Urinary bladder (tissue), 4 donors: ENCODE results near the gene HOXA4. TPM values are rescaled to one million over a fixed set of nuclear protein-coding genes. Genes with fewer than 3 reads are reported as not detected.

Experiments used
- DNase-seq: peaks from one replicate; pipeline ENCODE4 v3.0.0-alpha.2; 2015; ENCODE audit errors: extremely low spot score
- H3K27ac ChIP-seq: one replicate; pipeline ENCODE4 v1.5.1; 2013; ENCODE audit warnings: low read depth, mild to moderate bottlenecking, moderate library complexity
- H3K36me3 ChIP-seq: one replicate; pipeline ENCODE4 v1.6.1; 2013; ENCODE audit warnings: mild to moderate bottlenecking, moderate library complexity; ENCODE audit not compliant: insufficient read depth
- H3K4me1 ChIP-seq: one replicate; pipeline ENCODE4 v1.6.1; 2013; ENCODE audit warnings: mild to moderate bottlenecking, moderate library complexity; ENCODE audit not compliant: insufficient read depth
- H3K4me3 ChIP-seq: one replicate; pipeline ENCODE4 v1.5.1; 2013; ENCODE audit warnings: low read depth, low read length
- WGBS: extraction: QIAGEN DNeasy Blood & Tissue Kit; methylation state at CpG from one replicate; pipeline ENCODE4 v1.1.7; 2013; 5-methylcytosine and 5-hydroxymethylcytosine counted together
- polyA plus RNA-seq: library from polyadenylated mRNA; stranded (reverse); fragments of 200-250 nt; gene quantifications from one replicate; pipeline ENCODE4 v1.2.3, GENCODE V29; 2013
- total RNA-seq: library from RNA; depleted of rRNA; stranded (reverse); fragments of >200 nt; gene quantifications from one replicate; pipeline ENCODE4 v1.2.3, GENCODE V29; 2014
- donor health status: healthy with polysubstance abuse.
- donor health status: healthy.

The HOXA4 gene
- total and polyA plus RNA-seq, 2 donors, result 1.0 to 6.0 TPM

- no peaks in the 10 kb centered on the region for H3K36me3 ChIP-seq
- no peak within 1 kb of the TSS for H3K27ac ChIP-seq
- H3K4me3 ChIP-seq, result peak within 1 kb of the TSS; percentile 29
- no peaks in the 10 kb centered on the region for H3K4me1 ChIP-seq
- WGBS, result 76% methylated on average over 29 of the region's 29 CpGs
- no peak for DNase-seq
These were observed 27.7 kb downstream of the HOXA4 start, which contains the start of gene HOXA2 for GRCh38 chr7:27102581-27103442. Gene HOXA2 (minus strand): TSS chr7:27102683. CDS start chr7:27102500, 183 bp downstream.

- no peaks in the 10 kb centered on the region for H3K36me3 ChIP-seq
- no peak for DNase-seq
- peak overlapping the region; percentile 29 for H3K4me3 ChIP-seq
- H3K27ac ChIP-seq, result no peak overlapping the region
- WGBS, result 55% methylated on average over 39 of the region's 39 CpGs
- H3K4me1 ChIP-seq, result no peaks in the 10 kb centered on the region
These were observed 28.5 kb downstream of the HOXA4 start for GRCh38 chr7:27101957-27102580.

- peak overlapping the region; percentile 29 for H3K4me3 ChIP-seq
- 75% methylated on average over 25 of the region's 25 CpGs for WGBS
- no peak for DNase-seq
- H3K4me1 ChIP-seq, result no peaks in the 10 kb centered on the region
- H3K27ac ChIP-seq, result no peak overlapping the region
- no peaks in the 10 kb centered on the region for H3K36me3 ChIP-seq
These were observed 29.2 kb downstream of the HOXA4 start for GRCh38 chr7:27101171-27101956.

GRCh38 chr7:27100694-27101170 lies 29.8 kb downstream of the HOXA4 start:
- Histone ChIP-seq H3K4me1 (no peaks in the 10 kb centered on the region), H3K4me3 (peak overlapping the region; percentile 18), H3K27ac (no peak overlapping the region)

GRCh38 chr7:27099453-27100370 lies 30.8 kb downstream of the HOXA4 start:
- no peaks in the 10 kb centered on the region for H3K4me1 ChIP-seq
- H3K27ac ChIP-seq, result peak overlapping the region; percentile 12
- H3K4me3 ChIP-seq, result no peak overlapping the region
- no peak for DNase-seq
- no peaks in the 10 kb centered on the region for H3K36me3 ChIP-seq
- WGBS, result 86% methylated on average over 8 of the region's 8 CpGs

More at GRCh38 chr7:27100694-27101170, 29.8 kb downstream of the HOXA4 start:
- WGBS, result 84% methylated on average over 8 of the region's 8 CpGs
- DNase-seq, result no peak
- H3K36me3 ChIP-seq, result no peaks in the 10 kb centered on the region

- DNase-seq, result peak; percentile 88
- peak overlapping the region; percentile 93 for H3K4me3 ChIP-seq
- H3K4me1 ChIP-seq, result no peaks in the 10 kb centered on the region
- 11% methylated on average over 38 of the region's 38 CpGs for WGBS
- H3K36me3 ChIP-seq, result no peaks in the 10 kb centered on the region
- peak overlapping the region; percentile 69 for H3K27ac ChIP-seq
These were observed 31.7 kb downstream of the HOXA4 start for GRCh38 chr7:27098578-27099451.

- Histone ChIP-seq H3K27ac (peak overlapping the region; percentile 91), H3K4me3 (peak overlapping the region; percentile 93), H3K36me3 (no peaks in the 10 kb centered on the region), H3K4me1 (no peaks in the 10 kb centered on the region)
- DNase-seq, result no peak
- WGBS, result 18% methylated on average over 35 of the region's 35 CpGs
These were observed 32.6 kb downstream of the HOXA4 start for GRCh38 chr7:27097686-27098577.

- Histone ChIP-seq H3K36me3 (no peaks in the 10 kb centered on the region), H3K4me3 (peak overlapping the region; percentile 93), H3K27ac (peak overlapping the region; percentile 91), H3K4me1 (no peaks in the 10 kb centered on the region)
- DNase-seq, result no peak
- under 1% methylated on average over 41 of the region's 41 CpGs for WGBS
These were observed 33.6 kb downstream of the HOXA4 start for GRCh38 chr7:27096768-27097514.

GRCh38 chr7:27095897-27096767 lies 34.4 kb downstream of the HOXA4 start, which contains the start of gene HOXA1:
Gene HOXA1 (minus strand): TSS chr7:27096000. CDS start chr7:27095912, 88 bp downstream.
- H3K4me3 ChIP-seq, result peak within 1 kb of the TSS; percentile 93
- no peak for DNase-seq
- H3K4me1 ChIP-seq, result no peaks in the 10 kb centered on the region
- H3K36me3 ChIP-seq, result no peaks in the 10 kb centered on the region
- WGBS, result under 1% methylated on average over 68 of the region's 68 CpGs
- peak within 1 kb of the TSS; percentile 91 for H3K27ac ChIP-seq
